HL-60/S4 treated with phorbol 12-myristate 13-acetate at 8.2 ng/mL for 4 days and 3 days (cell line): ENCODE data around the gene COL1A2.

Experiments used
- in situ Hi-C: fragments of 300-500 bp; cut with MboI; formaldehyde crosslinking; loops from 2 replicates; pipeline ENCODE4 v1.15.0; 2022; ENCODE audit warnings: low sequenced_read_pairs

COL1A2 gene

GRCh38 chr7:94432281-94432670 lies 37.6 kb downstream of the COL1A2 start:
- in situ Hi-C loops: no loop called here

- in situ Hi-C loops: no loop called here
Observed at GRCh38 chr7:94432817-94433216, 38.1 kb downstream of the COL1A2 start.

GRCh38 chr7:94433224-94433623 lies 38.5 kb downstream of the COL1A2 start:
- in situ Hi-C loops: no loop called here

GRCh38 chr7:94434042-94434441 lies 39.3 kb downstream of the COL1A2 start:
- in situ Hi-C loops: no loop called here

GRCh38 chr7:94436018-94436604 lies 41.4 kb downstream of the COL1A2 start:
- in situ Hi-C loops: no loop called here

- in situ Hi-C loops: no loop called here
Observed at GRCh38 chr7:94436700-94437099, 42.0 kb downstream of the COL1A2 start.

- in situ Hi-C loops: no loop called here
Observed at GRCh38 chr7:94439893-94440381, 45.2 kb downstream of the COL1A2 start.

GRCh38 chr7:94440451-94441039 lies 45.9 kb downstream of the COL1A2 start:
- in situ Hi-C loops: no loop called here

- in situ Hi-C loops: no loop called here
Observed at GRCh38 chr7:94441138-94441537, 46.4 kb downstream of the COL1A2 start.

- in situ Hi-C loops: no loop called here
Observed at GRCh38 chr7:94442639-94443038, 47.9 kb downstream of the COL1A2 start.

- in situ Hi-C loops: no loop called here
Observed at GRCh38 chr7:94444813-94445212, 50.1 kb downstream of the COL1A2 start.

GRCh38 chr7:94445696-94446194 lies 51.0 kb downstream of the COL1A2 start:
- in situ Hi-C loops: no loop called here

GRCh38 chr7:94446308-94446707 lies 51.6 kb downstream of the COL1A2 start:
- in situ Hi-C loops: no loop called here

- in situ Hi-C loops: no loop called here
Observed at GRCh38 chr7:94449151-94449725, 54.5 kb downstream of the COL1A2 start.

- in situ Hi-C loops: no loop called here
Observed at GRCh38 chr7:94450044-94450697, 55.5 kb downstream of the COL1A2 start.

- in situ Hi-C loops: no loop called here
Observed at GRCh38 chr7:94451187-94451586, 56.5 kb downstream of the COL1A2 start.

- in situ Hi-C loops: no loop called here
Observed at GRCh38 chr7:94452239-94452638, 57.5 kb downstream of the COL1A2 start.

GRCh38 chr7:94453898-94454297 lies 59.2 kb downstream of the COL1A2 start:
- in situ Hi-C loops: no loop called here

- in situ Hi-C loops: no loop called here
Observed at GRCh38 chr7:94458041-94458440, 63.3 kb downstream of the COL1A2 start.

- in situ Hi-C loops: no loop called here
Observed at GRCh38 chr7:94466516-94466915, 71.8 kb downstream of the COL1A2 start.

GRCh38 chr7:94471604-94472003 lies 76.9 kb downstream of the COL1A2 start:
- in situ Hi-C loops: no loop called here

- in situ Hi-C loops: no loop called here
Observed at GRCh38 chr7:94472608-94473007, 77.9 kb downstream of the COL1A2 start.
